ENCODE measurements around the gene HSF2BP.

- TF ChIP-seq CTCF (optimal IDR thresholded peaks at IDR 0.05 in 1 of 3, IDR thresholded peaks at IDR 0.05 in 1 of 3, conservative IDR thresholded peaks at IDR 0.05 in 1 of 3; ENCODE audit: extremely low read depth in 1 of 3, insufficient read depth in 2 of 3, low read length in 3 of 3) (no peak), EZH2 (IDR thresholded peaks at IDR 0.05; ENCODE audit: low read length) (no peak)
These were observed 32.9 kb downstream of the HSF2BP start for GRCh38 chr21:43626390-43626789.
